Glutamatergic neuron (in vitro differentiated cells): ENCODE results near the gene ARHGAP23. TPM values are rescaled to one million over a fixed set of nuclear protein-coding genes. Genes with fewer than 3 reads are reported as not detected.
A peak's percentile ranks its signal among the peaks of the same experiment; 100 is the strongest.

Experiments
- DNase-seq: peaks from one replicate; pipeline ENCODE4 v3.0.0; 2022
- H3K27ac Mint-ChIP-seq: one replicate; pipeline ENCODE4 v1.8.0; 2020; ENCODE audit warnings: mild to moderate bottlenecking, mixed read lengths, inconsistent platforms; ENCODE audit not compliant: unreplicated experiment
- H3K27me3 Mint-ChIP-seq: one replicate; pipeline ENCODE4 v1.8.0; 2020; ENCODE audit warnings: mild to moderate bottlenecking, moderate library complexity, mixed read lengths, inconsistent platforms; ENCODE audit not compliant: unreplicated experiment
- H3K36me3 Mint-ChIP-seq: one replicate; pipeline ENCODE4 v1.8.0; 2020; ENCODE audit warnings: mild to moderate bottlenecking, mixed read lengths, inconsistent platforms; ENCODE audit not compliant: unreplicated experiment
- H3K4me1 Mint-ChIP-seq: one replicate; pipeline ENCODE4 v1.8.0; 2020; ENCODE audit warnings: mild to moderate bottlenecking, low read depth, mixed read lengths, inconsistent platforms; ENCODE audit not compliant: unreplicated experiment
- H3K4me3 Mint-ChIP-seq: one replicate; pipeline ENCODE4 v1.8.0; 2020; ENCODE audit warnings: mild to moderate bottlenecking, mixed read lengths, inconsistent platforms; ENCODE audit not compliant: unreplicated experiment
- H3K9me3 Mint-ChIP-seq: one replicate; pipeline ENCODE4 v1.8.0; 2020; ENCODE audit warnings: mild to moderate bottlenecking, moderate library complexity, mixed read lengths, inconsistent platforms; ENCODE audit not compliant: unreplicated experiment
- CTCF ChIP-seq: fragments of 200-600 bp; sonication (generic); IDR thresholded peaks from one replicate; pipeline ENCODE4 v1.5.0; 2021; ENCODE audit not compliant: partially characterized antibody, unreplicated experiment
- total RNA-seq: library from RNA; stranded (reverse); fragmentation: NEBNext Ultra II Directional; extraction: Animal tissue kit (Norgen Biotek cat#: 25700); gene quantifications from one replicate; pipeline ENCODE4 v1.2.1, GENCODE V29; 2021; ENCODE audit not compliant: unreplicated experiment

Gene ARHGAP23
- total RNA-seq, 1 donor from 2014 or later = 23.6 TPM

DNA sequence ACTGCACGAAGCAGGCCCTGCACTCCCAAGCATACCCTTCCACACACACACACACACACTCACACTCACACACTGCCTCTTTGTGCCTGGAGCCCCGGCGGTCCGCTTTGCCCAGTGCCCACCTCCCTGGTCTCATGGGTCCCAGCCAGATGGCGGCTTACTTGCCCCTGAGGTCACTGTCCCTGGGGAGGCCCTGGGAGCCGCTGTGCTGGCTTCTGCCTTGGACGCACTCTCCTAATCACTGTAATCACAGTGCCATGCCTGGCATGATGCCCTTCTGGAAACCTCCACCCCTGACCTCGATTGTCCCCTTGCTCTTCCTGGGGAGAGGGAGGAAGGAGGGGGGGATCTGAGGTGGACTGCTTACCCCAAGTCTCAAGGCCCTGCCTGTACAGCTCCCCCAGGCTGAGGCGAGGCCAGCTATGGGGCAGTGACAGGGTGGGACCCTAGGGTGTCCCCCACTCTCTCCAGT is 36.0 kb downstream of the ARHGAP23 start:
- Mint-ChIP-seq H3K27ac (peak overlapping the region; percentile 5), H3K9me3 (peaks cover 23% of the 10 kb centered on the region), H3K36me3 (peaks cover 8% of the 10 kb centered on the region)

DNA sequence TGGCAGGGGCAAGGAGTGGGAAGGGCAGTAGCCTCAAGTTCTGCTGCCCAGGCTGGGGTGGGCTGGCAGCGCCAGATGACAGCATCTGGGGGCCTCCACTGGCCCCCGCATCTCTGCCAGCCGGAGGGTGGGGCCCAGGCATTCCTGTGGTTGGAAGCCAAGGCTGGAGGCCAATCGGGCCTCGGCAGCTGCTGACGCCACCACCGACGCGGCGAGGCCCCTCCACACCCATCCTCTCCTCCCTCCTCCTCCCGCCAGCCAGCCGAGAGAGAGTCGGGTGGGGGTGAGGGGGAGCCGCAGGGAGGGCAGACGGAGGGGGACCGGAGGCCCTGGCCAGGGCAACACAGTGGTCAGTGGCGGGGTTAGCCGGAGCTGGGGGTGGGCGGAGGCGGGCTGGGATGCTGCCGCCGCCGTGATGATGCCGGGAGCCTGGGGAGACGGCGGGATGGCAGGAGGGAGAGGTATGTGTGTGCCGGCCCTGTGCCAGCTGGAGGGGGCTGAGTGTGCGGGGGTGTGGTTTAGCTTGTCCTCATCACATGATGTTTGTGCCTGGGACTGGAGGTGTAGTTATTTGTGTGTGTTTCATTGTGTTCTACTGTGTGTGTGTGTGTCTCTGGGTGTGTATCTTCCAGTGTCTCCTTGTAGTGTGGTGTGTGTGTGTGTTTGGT is 36.6 kb downstream of the ARHGAP23 start:
- Mint-ChIP-seq H3K4me1 (peaks cover 33% of the 10 kb centered on the region), H3K36me3 (peaks cover 8% of the 10 kb centered on the region), H3K27me3 (peaks cover 25% of the 10 kb centered on the region), H3K9me3 (peaks cover 23% of the 10 kb centered on the region), H3K4me3 (peak overlapping the region; percentile 74), H3K27ac (peak overlapping the region; percentile 83)
- peak; percentile 47 for DNase-seq
- no peak for TF ChIP-seq CTCF

More for the DNA sequence above, 36.0 kb downstream of the ARHGAP23 start:
- Mint-ChIP-seq H3K4me1 (peaks cover 34% of the 10 kb centered on the region), H3K27me3 (peaks cover 25% of the 10 kb centered on the region), H3K4me3 (peak overlapping the region; percentile 7)
- DNase-seq = peak; percentile 58
- no peak for TF ChIP-seq CTCF

- Mint-ChIP-seq H3K27ac (peak overlapping the region; percentile 83), H3K9me3 (peaks cover 19% of the 10 kb centered on the region), H3K4me1 (peaks cover 28% of the 10 kb centered on the region), H3K4me3 (peak overlapping the region; percentile 74), H3K27me3 (peaks cover 22% of the 10 kb centered on the region), H3K36me3 (peaks cover 8% of the 10 kb centered on the region)
- no peak for DNase-seq
- TF ChIP-seq CTCF = no peak
Observed at GRCh38 chr17:38465391-38466345, 37.4 kb downstream of the ARHGAP23 start.

- peaks cover 8% of the 10 kb centered on the region for H3K36me3 Mint-ChIP-seq
- no peak for DNase-seq
- no peak overlapping the region for H3K27ac Mint-ChIP-seq
- H3K27me3 Mint-ChIP-seq = peaks cover 19% of the 10 kb centered on the region
- H3K4me1 Mint-ChIP-seq = peaks cover 20% of the 10 kb centered on the region
- no peak for TF ChIP-seq CTCF
- no peak overlapping the region for H3K4me3 Mint-ChIP-seq
- H3K9me3 Mint-ChIP-seq = peaks cover 17% of the 10 kb centered on the region
Observed at GRCh38 chr17:38466346-38467315, 38.4 kb downstream of the ARHGAP23 start.
